ENCODE results near the gene PTPRR. TPM values are rescaled to one million over a fixed set of nuclear protein-coding genes. Genes with fewer than 3 reads are reported as not detected.

Gene PTPRR
- total and polyA plus RNA-seq, 9 donors = 0.15 to 1.5 (median 0.32) TPM; not detected in 1

DNA sequence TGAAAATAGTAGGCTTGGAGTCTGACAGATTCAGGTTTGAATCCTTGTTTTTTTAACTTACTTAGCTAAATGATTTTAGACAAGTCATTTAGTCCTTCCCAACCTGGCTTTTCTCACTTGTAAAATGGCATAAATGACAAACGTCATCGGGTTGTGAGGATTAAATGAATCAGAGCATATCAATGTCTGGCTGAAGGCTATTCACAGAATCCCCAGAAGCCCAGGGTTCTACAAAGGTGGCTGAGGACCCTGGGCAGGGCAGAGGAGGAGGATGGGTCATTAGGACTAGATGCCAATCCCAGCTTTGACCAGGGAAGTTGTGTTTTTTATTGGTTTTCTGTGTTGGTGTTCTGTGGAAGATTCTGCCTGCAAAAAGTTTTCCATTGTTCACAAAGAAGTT, 275.7 kb downstream of the PTPRR start:
- Histone ChIP-seq H3K27ac (no peak overlapping the region), H3K36me3 (no peaks in the 10 kb centered on the region), H3K4me3 (no peak overlapping the region), H3K9me3 (no peaks in the 10 kb centered on the region), H3K4me1 (ENCODE audit: insufficient read depth) (peaks cover 3% of the 10 kb centered on the region), H3K27me3 (no peaks in the 10 kb centered on the region)
- intact Hi-C loops (cut with DNase I) = no loop called here
- whole genome bisulfite sequencing, 3 donors = 87 to 91% (median 89%) methylated on average over 2 of the region's 2 CpGs
- TF ChIP-seq EP300 (IDR thresholded peaks at IDR 0.05) (no peak), POLR2A (IDR thresholded peaks at IDR 0.05) (no peak)
- TF ChIP-seq, protein P1, sequence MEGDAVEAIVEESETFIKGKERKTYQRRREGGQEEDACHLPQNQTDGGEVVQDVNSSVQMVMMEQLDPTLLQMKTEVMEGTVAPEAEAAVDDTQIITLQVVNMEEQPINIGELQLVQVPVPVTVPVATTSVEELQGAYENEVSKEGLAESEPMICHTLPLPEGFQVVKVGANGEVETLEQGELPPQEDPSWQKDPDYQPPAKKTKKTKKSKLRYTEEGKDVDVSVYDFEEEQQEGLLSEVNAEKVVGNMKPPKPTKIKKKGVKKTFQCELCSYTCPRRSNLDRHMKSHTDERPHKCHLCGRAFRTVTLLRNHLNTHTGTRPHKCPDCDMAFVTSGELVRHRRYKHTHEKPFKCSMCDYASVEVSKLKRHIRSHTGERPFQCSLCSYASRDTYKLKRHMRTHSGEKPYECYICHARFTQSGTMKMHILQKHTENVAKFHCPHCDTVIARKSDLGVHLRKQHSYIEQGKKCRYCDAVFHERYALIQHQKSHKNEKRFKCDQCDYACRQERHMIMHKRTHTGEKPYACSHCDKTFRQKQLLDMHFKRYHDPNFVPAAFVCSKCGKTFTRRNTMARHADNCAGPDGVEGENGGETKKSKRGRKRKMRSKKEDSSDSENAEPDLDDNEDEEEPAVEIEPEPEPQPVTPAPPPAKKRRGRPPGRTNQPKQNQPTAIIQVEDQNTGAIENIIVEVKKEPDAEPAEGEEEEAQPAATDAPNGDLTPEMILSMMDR (IDR thresholded peaks at IDR 0.05) = no peak
- no peak for DNase-seq

DNA sequence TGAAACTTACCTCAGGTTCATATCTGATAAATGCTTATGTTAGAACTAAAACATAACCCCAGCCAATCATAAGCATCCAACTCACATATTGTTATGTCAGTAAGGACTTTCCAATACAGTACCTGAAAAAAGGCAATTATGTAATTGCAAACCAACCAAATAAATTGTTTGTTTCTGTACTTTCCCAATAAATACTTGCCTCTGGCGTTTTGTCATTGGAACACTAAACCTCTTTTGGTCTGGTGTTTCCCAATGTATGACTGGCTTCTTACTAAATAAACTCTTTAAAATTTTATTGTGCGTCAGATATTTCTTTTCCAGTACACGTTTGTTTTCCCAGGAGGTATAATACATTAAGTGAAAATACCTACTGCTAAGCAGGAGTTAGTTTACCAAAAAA, 276.6 kb downstream of the PTPRR start:
- Histone ChIP-seq H3K27me3 (no peaks in the 10 kb centered on the region), H3K36me3 (no peaks in the 10 kb centered on the region), H3K9me3 (no peaks in the 10 kb centered on the region), H3K4me3 (no peak overlapping the region), H3K27ac (no peak overlapping the region), H3K4me1 (ENCODE audit: insufficient read depth) (peaks cover 3% of the 10 kb centered on the region)
- TF ChIP-seq EP300 (IDR thresholded peaks at IDR 0.05) = no peak
- no peak for TF ChIP-seq POLR2A (IDR thresholded peaks at IDR 0.05)
- TF ChIP-seq, protein P1 (IDR thresholded peaks at IDR 0.05) = no peak
- DNase-seq = no peak
- 73 to 84% (median 80%) methylated on average over 3 of the region's 3 CpGs for WGBS, 3 donors
- intact Hi-C loops (cut with DNase I) = no loop called here

DNA sequence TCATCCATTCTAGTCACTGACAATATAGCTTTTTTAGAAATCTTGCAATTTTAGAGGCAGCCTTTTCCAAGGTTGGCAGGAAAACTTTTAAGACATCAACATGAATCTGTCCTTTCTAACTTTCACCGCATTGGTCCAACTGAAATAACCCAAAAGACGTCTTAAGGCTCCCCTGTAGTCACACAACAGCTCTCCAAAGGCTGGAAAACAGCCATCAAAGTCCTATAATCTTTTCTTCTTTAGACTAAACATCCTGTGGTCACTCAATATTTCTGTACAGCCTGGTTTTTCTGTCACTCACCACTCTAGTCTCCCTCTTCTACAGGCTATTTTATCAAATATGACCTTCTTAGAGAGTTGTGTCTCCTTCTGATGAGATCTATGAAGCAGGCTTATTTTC, 278.8 kb downstream of the PTPRR start:
- TF ChIP-seq, protein P1 (IDR thresholded peaks at IDR 0.05) = no peak
- TF ChIP-seq EP300 (IDR thresholded peaks at IDR 0.05) (no peak), POLR2A (IDR thresholded peaks at IDR 0.05) (no peak)

DNA sequence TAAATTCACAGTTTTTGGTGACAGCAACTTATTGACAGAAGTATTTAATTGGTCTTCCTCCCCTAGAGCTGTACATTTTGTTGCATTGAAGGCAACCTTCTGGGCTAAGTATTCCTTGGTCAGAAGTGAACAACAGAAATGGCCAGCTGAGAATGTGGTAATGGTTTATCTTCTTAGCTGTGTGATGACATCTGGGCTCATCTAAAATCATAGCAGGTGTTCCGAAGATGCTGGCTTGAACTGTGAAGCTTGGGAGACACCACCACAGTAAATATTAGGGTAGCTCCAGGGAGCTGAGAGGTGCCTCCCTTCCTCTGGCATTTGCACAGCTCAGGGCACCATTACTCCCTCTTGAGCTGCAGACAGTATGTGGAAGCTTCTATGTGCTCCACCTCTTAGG, 279.6 kb downstream of the PTPRR start:
- Histone ChIP-seq H3K9me3 (no peaks in the 10 kb centered on the region), H3K27ac (no peak overlapping the region), H3K27me3 (no peaks in the 10 kb centered on the region), H3K36me3 (no peaks in the 10 kb centered on the region), H3K4me3 (no peak overlapping the region), H3K4me1 (ENCODE audit: insufficient read depth) (no peaks in the 10 kb centered on the region)
- no peak for TF ChIP-seq POLR2A (IDR thresholded peaks at IDR 0.05)
- TF ChIP-seq, protein P1 (IDR thresholded peaks at IDR 0.05) = no peak
- no peak for TF ChIP-seq EP300 (IDR thresholded peaks at IDR 0.05)
- no peak for DNase-seq
- WGBS, 3 donors = 77 to 88% (median 83%) methylated on average over 1 of the region's 1 CpG
- intact Hi-C loops (cut with DNase I) = no loop called here

More for the DNA sequence above, 278.8 kb downstream of the PTPRR start:
- 44 to 67% (median 45%) methylated on average over 2 of the region's 2 CpGs for WGBS, 3 donors
- Histone ChIP-seq H3K9me3 (no peaks in the 10 kb centered on the region), H3K4me1 (ENCODE audit: insufficient read depth) (no peaks in the 10 kb centered on the region), H3K4me3 (no peak overlapping the region), H3K27ac (no peak overlapping the region), H3K27me3 (no peaks in the 10 kb centered on the region), H3K36me3 (no peaks in the 10 kb centered on the region)
- DNase-seq = no peak
- intact Hi-C loops (cut with DNase I) = no loop called here

Data from ovary (tissue), 9 donors.